Mesendoderm (in vitro differentiated cells): ENCODE measurements around the gene AKAP13.

Source experiments
- DNase-seq: peaks from one replicate; pipeline ENCODE4 v3.0.0; 2013
- H2AK5ac ChIP-seq: 2 replicates; pipeline ENCODE4 v1.6.1; 2013; ENCODE audit warnings: low read length, inconsistent platforms
- H2BK120ac ChIP-seq: 2 replicates; pipeline ENCODE4 v1.6.1; 2013; ENCODE audit warnings: low read depth, mild to moderate bottlenecking, low read length, moderate library complexity, mixed read lengths
- H2BK15ac ChIP-seq: replicated peaks from 2 replicates; pipeline ENCODE4 v1.6.1; 2013; ENCODE audit warnings: low read depth, mild to moderate bottlenecking, moderate library complexity
- H2BK5ac ChIP-seq: 2 replicates; pipeline ENCODE4 v1.6.1; 2013; ENCODE audit warnings: low read length, inconsistent platforms
- H3K18ac ChIP-seq: 2 replicates; pipeline ENCODE4 v1.6.1; 2013; ENCODE audit warnings: mild to moderate bottlenecking, low read length, mixed read lengths
- H3K23ac ChIP-seq: one replicate; pipeline ENCODE4 v1.6.1; 2013; ENCODE audit warnings: low read length
- H3K27ac ChIP-seq: 2 replicates; pipeline ENCODE4 v1.5.1; 2013; ENCODE audit warnings: low read depth, mild to moderate bottlenecking, inconsistent platforms, low read length, moderate library complexity
- H3K27me3 ChIP-seq: 2 replicates; pipeline ENCODE4 v1.6.1; 2013; ENCODE audit warnings: low read length, control low read depth, mild to moderate bottlenecking, inconsistent platforms; ENCODE audit not compliant: insufficient read depth, poor library complexity
- H3K36me3 ChIP-seq: 2 replicates; pipeline ENCODE4 v1.6.1; 2013; ENCODE audit warnings: low read length, inconsistent platforms; ENCODE audit not compliant: control insufficient read depth, insufficient read depth
- H3K4ac ChIP-seq: one replicate; pipeline ENCODE4 v1.6.1; 2013; ENCODE audit warnings: low read depth, mild to moderate bottlenecking, low read length, moderate library complexity
- H3K4me1 ChIP-seq: 2 replicates; pipeline ENCODE4 v1.6.1; 2013; ENCODE audit warnings: low read depth, low read length, inconsistent platforms; ENCODE audit not compliant: control insufficient read depth
- H3K4me2 ChIP-seq: 2 replicates; pipeline ENCODE4 v1.6.1; 2013; ENCODE audit warnings: low read length
- H3K4me3 ChIP-seq: 2 replicates; pipeline ENCODE4 v1.5.1; 2013; ENCODE audit warnings: mild to moderate bottlenecking, low read length
- H3K56ac ChIP-seq: one replicate; pipeline ENCODE4 v1.6.1; 2013; ENCODE audit warnings: low read length
- H3K79me1 ChIP-seq: 2 replicates; pipeline ENCODE4 v1.6.1; 2013; ENCODE audit warnings: low read length, inconsistent platforms
- H3K79me2 ChIP-seq: 2 replicates; pipeline ENCODE4 v1.6.1; 2013; ENCODE audit warnings: mild to moderate bottlenecking, low read length; ENCODE audit not compliant: control insufficient read depth, insufficient read depth
- H3K9ac ChIP-seq: 2 replicates; pipeline ENCODE4 v1.6.1; 2013; ENCODE audit warnings: low read length, inconsistent platforms
- H4K5ac ChIP-seq: one replicate; pipeline ENCODE4 v1.6.1; 2013; ENCODE audit warnings: low read length
- H4K8ac ChIP-seq: one replicate; pipeline ENCODE4 v1.6.1; 2013; ENCODE audit warnings: low read depth, mild to moderate bottlenecking, control low read depth, low read length, moderate library complexity
- WGBS: extraction: QIAGEN DNeasy Blood & Tissue Kit; methylation state at CpG from one replicate; pipeline ENCODE4 v1.1.7; 2013; ENCODE audit warnings: low lambda C conversion rate, missing lambda C conversion rate; ENCODE audit not compliant: insufficient coverage; ENCODE audit errors: extremely low coverage; 5-methylcytosine and 5-hydroxymethylcytosine counted together

AKAP13 gene

GRCh38 chr15:85563328-85563727 is 182.9 kb downstream of the AKAP13 start:
- Histone ChIP-seq H3K4me3 (no peak overlapping the region), H3K4me1 (no peaks in the 10 kb centered on the region), H2BK120ac (no peak overlapping the region), H3K36me3 (no peaks in the 10 kb centered on the region), H3K18ac (no peak overlapping the region), H4K8ac (no peak overlapping the region), H2BK15ac (no peak overlapping the region), H3K79me2 (no peaks in the 10 kb centered on the region), H3K27ac (no peak overlapping the region), H3K4me2 (no peak overlapping the region), H3K23ac (no peak overlapping the region), H3K9ac (no peak overlapping the region), H2AK5ac (no peak overlapping the region), H3K79me1 (peaks cover 5% of the 10 kb centered on the region), H3K27me3 (no peaks in the 10 kb centered on the region), H2BK5ac (no peak overlapping the region), H4K5ac (no peak overlapping the region), H3K56ac (no peak overlapping the region), H3K4ac (no peak overlapping the region)
- peak; percentile 44 for DNase-seq
- WGBS: no CpG with 5 or more reads among the region's 3 CpGs

DNA sequence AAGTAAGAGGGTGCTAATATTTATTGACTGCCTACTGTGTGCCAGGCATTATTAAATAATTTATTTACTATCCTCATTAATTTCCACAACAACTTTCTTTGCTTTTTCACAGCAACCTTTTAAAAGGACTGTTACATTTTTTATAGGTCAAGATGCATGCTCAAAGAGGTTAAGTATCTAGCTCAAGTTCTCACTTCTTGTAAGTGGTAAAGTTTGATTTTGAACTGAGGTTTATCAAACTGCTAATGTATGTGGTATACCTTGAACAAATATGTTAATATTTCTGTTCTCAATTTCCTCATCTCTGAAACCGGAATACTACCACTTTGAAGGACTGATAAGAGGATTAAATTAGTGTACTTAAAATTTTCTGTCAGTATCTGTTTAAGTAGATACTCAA is 183.3 kb downstream of the AKAP13 start:
- no peak overlapping the region for H2BK5ac ChIP-seq
- no peaks in the 10 kb centered on the region for H3K79me2 ChIP-seq
- no peak overlapping the region for H3K4me2 ChIP-seq
- H3K27ac ChIP-seq: no peak overlapping the region
- H3K18ac ChIP-seq: no peak overlapping the region
- no peaks in the 10 kb centered on the region for H3K4me1 ChIP-seq
- no peak for DNase-seq
- H4K5ac ChIP-seq: no peak overlapping the region
- no CpG with 5 or more reads among the region's 1 CpG for WGBS
- H3K9ac ChIP-seq: no peak overlapping the region
- H3K79me1 ChIP-seq: peaks cover 5% of the 10 kb centered on the region
- H3K56ac ChIP-seq: no peak overlapping the region
- H3K23ac ChIP-seq: no peak overlapping the region
- no peak overlapping the region for H3K4ac ChIP-seq
- H2AK5ac ChIP-seq: no peak overlapping the region
- no peaks in the 10 kb centered on the region for H3K27me3 ChIP-seq
- no peak overlapping the region for H4K8ac ChIP-seq
- H3K4me3 ChIP-seq: no peak overlapping the region
- no peak overlapping the region for H2BK15ac ChIP-seq
- H2BK120ac ChIP-seq: no peak overlapping the region
- H3K36me3 ChIP-seq: no peaks in the 10 kb centered on the region

- no CpG with 5 or more reads among the region's 2 CpGs for WGBS
- no peaks in the 10 kb centered on the region for H3K4me1 ChIP-seq
- H3K79me1 ChIP-seq: peaks cover 7% of the 10 kb centered on the region
- no peak overlapping the region for H4K8ac ChIP-seq
- H2BK120ac ChIP-seq: no peak overlapping the region
- no peak overlapping the region for H3K4ac ChIP-seq
- no peak overlapping the region for H2AK5ac ChIP-seq
- H3K4me3 ChIP-seq: no peak overlapping the region
- H3K79me2 ChIP-seq: no peaks in the 10 kb centered on the region
- no peak overlapping the region for H3K56ac ChIP-seq
- no peak overlapping the region for H2BK5ac ChIP-seq
- no peaks in the 10 kb centered on the region for H3K36me3 ChIP-seq
- no peak overlapping the region for H3K9ac ChIP-seq
- no peak overlapping the region for H3K4me2 ChIP-seq
- no peak overlapping the region for H3K23ac ChIP-seq
- H3K18ac ChIP-seq: no peak overlapping the region
- no peak overlapping the region for H4K5ac ChIP-seq
- H3K27me3 ChIP-seq: no peaks in the 10 kb centered on the region
- no peak overlapping the region for H3K27ac ChIP-seq
- DNase-seq: no peak
- no peak overlapping the region for H2BK15ac ChIP-seq
Observed at GRCh38 chr15:85564686-85565085, 184.3 kb downstream of the AKAP13 start.

GRCh38 chr15:85568261-85568808 is 187.9 kb downstream of the AKAP13 start:
- no peak overlapping the region for H2BK5ac ChIP-seq
- no peaks in the 10 kb centered on the region for H3K27me3 ChIP-seq
- no peak overlapping the region for H3K56ac ChIP-seq
- peaks cover 11% of the 10 kb centered on the region for H3K79me1 ChIP-seq
- DNase-seq: no peak
- no peak overlapping the region for H3K18ac ChIP-seq
- no peak overlapping the region for H3K4ac ChIP-seq
- H3K79me2 ChIP-seq: no peaks in the 10 kb centered on the region
- no peak overlapping the region for H2AK5ac ChIP-seq
- H3K36me3 ChIP-seq: no peaks in the 10 kb centered on the region
- H3K4me1 ChIP-seq: no peaks in the 10 kb centered on the region
- no peak overlapping the region for H3K9ac ChIP-seq
- H4K8ac ChIP-seq: no peak overlapping the region
- H2BK15ac ChIP-seq: no peak overlapping the region
- H3K4me3 ChIP-seq: no peak overlapping the region
- H3K27ac ChIP-seq: no peak overlapping the region
- WGBS: no CpG with 5 or more reads among the region's 7 CpGs
- no peak overlapping the region for H3K23ac ChIP-seq
- H4K5ac ChIP-seq: no peak overlapping the region
- H2BK120ac ChIP-seq: no peak overlapping the region
- H3K4me2 ChIP-seq: no peak overlapping the region

DNA sequence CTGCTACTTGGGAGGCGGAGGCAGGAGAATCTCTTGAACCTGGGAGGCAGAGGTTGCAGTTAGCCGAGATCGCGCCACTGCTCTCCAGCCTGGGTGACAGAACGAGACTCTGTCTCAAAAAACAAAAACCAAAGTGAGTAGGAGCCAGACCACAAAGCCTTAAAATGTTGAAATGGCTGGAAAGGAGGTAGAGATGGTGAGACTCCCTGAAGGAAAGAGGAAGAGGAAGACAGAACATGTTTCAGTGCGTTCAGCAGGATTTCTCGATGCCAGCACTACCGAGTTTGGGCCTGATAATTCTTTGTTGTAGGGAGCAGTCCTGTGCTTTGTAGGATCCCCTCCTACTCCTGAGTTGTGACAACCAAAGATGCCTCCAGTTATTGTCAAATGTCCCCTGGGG is 189.9 kb downstream of the AKAP13 start:
- Histone ChIP-seq H3K4me3 (no peak overlapping the region), H3K9ac (no peak overlapping the region), H3K4ac (no peak overlapping the region), H2BK120ac (no peak overlapping the region), H3K23ac (no peak overlapping the region), H3K56ac (no peak overlapping the region), H4K5ac (no peak overlapping the region), H3K18ac (no peak overlapping the region), H3K79me2 (no peaks in the 10 kb centered on the region), H3K27me3 (no peaks in the 10 kb centered on the region), H4K8ac (no peak overlapping the region), H3K27ac (no peak overlapping the region), H3K4me1 (no peaks in the 10 kb centered on the region), H2BK15ac (no peak overlapping the region), H2AK5ac (no peak overlapping the region), H3K36me3 (no peaks in the 10 kb centered on the region), H3K79me1 (peaks cover 15% of the 10 kb centered on the region), H3K4me2 (no peak overlapping the region), H2BK5ac (no peak overlapping the region)
- no peak for DNase-seq
- no CpG with 5 or more reads among the region's 8 CpGs for WGBS

DNA sequence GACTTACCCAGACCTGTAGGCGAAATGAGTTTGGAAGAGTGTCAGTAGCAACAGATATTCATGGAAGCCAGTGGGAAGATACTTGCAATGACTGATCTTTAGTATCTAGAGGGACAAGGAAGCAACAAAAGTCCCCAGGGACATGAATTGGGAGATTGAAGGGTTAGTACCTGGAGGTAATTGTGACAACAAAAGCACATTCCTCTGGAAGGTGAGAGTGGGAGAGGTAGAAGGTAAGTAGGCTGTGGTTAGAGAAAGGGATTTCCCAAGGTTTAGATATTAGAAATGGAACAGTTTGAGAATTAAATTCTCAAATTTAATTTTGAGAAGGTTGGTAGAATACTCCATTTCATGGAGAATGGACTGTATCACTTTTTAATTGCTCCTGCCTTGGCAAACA is 191.4 kb downstream of the AKAP13 start:
- no CpG with 5 or more reads among the region's 1 CpG for WGBS
- no peak overlapping the region for H2BK5ac ChIP-seq
- no peak overlapping the region for H4K5ac ChIP-seq
- H2AK5ac ChIP-seq: no peak overlapping the region
- H3K36me3 ChIP-seq: no peaks in the 10 kb centered on the region
- H3K56ac ChIP-seq: no peak overlapping the region
- no peak overlapping the region for H3K18ac ChIP-seq
- H4K8ac ChIP-seq: no peak overlapping the region
- no peak overlapping the region for H3K4me3 ChIP-seq
- peaks cover 11% of the 10 kb centered on the region for H3K79me1 ChIP-seq
- no peak overlapping the region for H3K23ac ChIP-seq
- H3K27ac ChIP-seq: no peak overlapping the region
- H3K4ac ChIP-seq: no peak overlapping the region
- no peak overlapping the region for H3K9ac ChIP-seq
- H2BK15ac ChIP-seq: no peak overlapping the region
- H3K4me2 ChIP-seq: no peak overlapping the region
- H2BK120ac ChIP-seq: no peak overlapping the region
- no peaks in the 10 kb centered on the region for H3K79me2 ChIP-seq
- peak; percentile 45 for DNase-seq
- H3K4me1 ChIP-seq: no peaks in the 10 kb centered on the region
- H3K27me3 ChIP-seq: no peaks in the 10 kb centered on the region
